ENCODE measurements around the gene PAX5. TPM values are rescaled to one million over a fixed set of nuclear protein-coding genes. Genes with fewer than 3 reads are reported as not detected.
"Not testable (repeated sequence)": the region's sequence is repeated elsewhere in the genome, so short reads cannot be mapped to it uniquely, and the experiment has no call there.

The PAX5 gene
- total and polyA plus RNA-seq, 4 experiments from 2014 or later, result 0.32 TPM; not detected in 3

DNA sequence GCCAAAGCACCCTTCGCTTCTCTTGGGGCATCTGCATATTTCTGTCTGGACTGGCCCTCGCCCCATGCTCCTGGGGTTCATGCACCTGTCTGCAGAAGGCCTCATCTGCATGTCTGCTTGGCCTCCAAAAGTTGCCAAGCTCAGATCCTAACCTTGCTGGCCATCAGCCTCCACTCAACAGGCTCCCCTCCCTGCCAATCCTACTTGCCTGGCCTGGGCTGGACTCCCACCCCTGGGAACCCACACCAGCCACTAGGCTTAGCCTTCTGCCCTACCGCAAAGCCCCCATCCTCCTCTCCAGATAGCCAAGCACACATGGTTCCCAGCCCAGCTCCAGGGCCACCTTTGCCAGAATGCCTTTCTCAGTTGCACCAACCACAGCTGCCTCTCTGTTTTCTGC is 159.8 kb downstream of the PAX5 start:
- H3K27me3 Mint-ChIP-seq, result peaks cover 0 to 9% of the 10 kb centered on the region in 2 donors
- ChIA-PET CTCF (ENCODE audit: partially characterized antibody) (interaction anchor here (1.1 to 3.5 kb wide), 12 partner anchors 9 to 533 kb away, joined by 3 to 39 read pairs (median 9); no protein-coding TSS in a partner anchor), POLR2A (ENCODE audit: partially characterized antibody) (no interaction called here)
- no peaks in the 10 kb centered on the region for H3K36me3 Mint-ChIP-seq
- no peaks in the 10 kb centered on the region for H3K4me1 ChIP-seq (ENCODE audit: insufficient read depth, low read length)
- intact Hi-C loops (cut with micrococcal nuclease), result no loop called here
- no peak for DNase-seq
- no peak overlapping the region for H3K4me3 Mint-ChIP-seq
- no peaks in the 10 kb centered on the region for H3K9me3 ChIP-seq (ENCODE audit: control insufficient read depth in 1 of 2, low read length in 2 of 2)
- peaks cover 0 to 2% (median 0%) of the 10 kb centered on the region in 4 donors for H3K4me1 Mint-ChIP-seq
- H3K27ac Mint-ChIP-seq, result no peak overlapping the region
- H3K36me3 ChIP-seq (ENCODE audit: insufficient read depth, low read length), result no peaks in the 10 kb centered on the region
- H3K4me3 ChIP-seq (ENCODE audit: low read length in 2 of 2), result no peak overlapping the region
- H3K27me3 ChIP-seq (ENCODE audit: insufficient read depth, low read length), result no peaks in the 10 kb centered on the region
- H3K27ac ChIP-seq (ENCODE audit: low read depth, low read length), result no peak overlapping the region
- no peaks in the 10 kb centered on the region for H3K9me3 Mint-ChIP-seq

DNA sequence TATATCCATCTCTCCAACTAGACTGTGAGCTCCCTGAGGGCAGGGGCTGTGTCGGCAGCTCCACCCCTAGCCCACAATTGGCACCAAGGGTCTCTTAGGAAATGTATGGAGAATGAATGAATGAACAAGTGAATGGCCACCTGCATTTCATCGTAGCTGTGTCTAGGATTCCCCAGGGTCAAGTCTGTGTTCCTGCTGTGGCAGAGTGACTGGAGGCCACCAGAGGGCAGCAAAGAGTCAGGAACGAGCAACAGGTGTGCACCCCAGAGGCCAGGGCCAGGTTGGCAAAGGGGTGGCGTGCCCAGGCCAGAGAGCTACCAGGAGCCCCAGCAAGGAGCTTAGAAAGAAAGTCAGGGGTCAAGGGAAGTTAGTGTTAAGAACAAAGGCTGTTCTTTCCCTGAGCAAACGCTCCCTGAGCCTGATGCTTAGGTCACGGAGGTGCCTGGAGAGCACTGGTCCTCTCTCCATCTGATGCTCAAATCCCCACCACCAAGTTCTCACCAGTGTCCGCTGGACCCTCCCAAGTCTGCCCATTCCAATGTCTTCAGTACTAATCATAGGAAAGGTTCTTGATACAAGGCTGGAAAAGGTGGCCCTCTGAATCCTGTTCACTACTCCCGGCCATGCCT is 160.7 kb downstream of the PAX5 start:
- no peaks in the 10 kb centered on the region for H3K9me3 Mint-ChIP-seq
- ChIA-PET CTCF (ENCODE audit: partially characterized antibody) (interaction anchor here (0.7 to 3.5 kb wide), 29 partner anchors 10 to 634 kb away, joined by 3 to 39 read pairs (median 4); no protein-coding TSS in a partner anchor), POLR2A (ENCODE audit: partially characterized antibody) (no interaction called here)
- DNase-seq, result peak; percentile 59 to 64 (median 62)
- H3K36me3 Mint-ChIP-seq, result no peaks in the 10 kb centered on the region
- Histone ChIP-seq H3K4me1 (ENCODE audit: insufficient read depth, low read length) (no peaks in the 10 kb centered on the region), H3K27ac (ENCODE audit: low read depth, low read length) (no peak overlapping the region), H3K9me3 (ENCODE audit: control insufficient read depth in 1 of 2, low read length in 2 of 2) (no peaks in the 10 kb centered on the region), H3K36me3 (ENCODE audit: insufficient read depth, low read length) (no peaks in the 10 kb centered on the region), H3K4me3 (ENCODE audit: low read length in 2 of 2) (no peak overlapping the region), H3K27me3 (ENCODE audit: insufficient read depth, low read length) (no peaks in the 10 kb centered on the region)
- peak overlapping the region in 1 of 7 donors; percentile 48 for H3K27ac Mint-ChIP-seq
- peaks cover 0 to 9% of the 10 kb centered on the region in 2 donors for H3K27me3 Mint-ChIP-seq
- H3K4me3 Mint-ChIP-seq, result no peak overlapping the region
- intact Hi-C loops (cut with micrococcal nuclease), result loop anchor here (1.0 kb wide), 1 partner anchor 517 kb away; no protein-coding TSS in a partner anchor
- H3K4me1 Mint-ChIP-seq, result peaks cover 0 to 2% (median 0%) of the 10 kb centered on the region in 4 donors

GRCh38 chr9:36872641-36873040 is 161.4 kb downstream of the PAX5 start:
- Mint-ChIP-seq H3K27ac (no peak overlapping the region), H3K36me3 (no peaks in the 10 kb centered on the region), H3K9me3 (no peaks in the 10 kb centered on the region), H3K27me3 (peaks cover 0 to 3% of the 10 kb centered on the region in 2 donors), H3K4me1 (peaks cover 0 to 2% (median 0%) of the 10 kb centered on the region in 4 donors), H3K4me3 (no peak overlapping the region)
- Histone ChIP-seq H3K36me3 (ENCODE audit: insufficient read depth, low read length) (no peaks in the 10 kb centered on the region), H3K4me3 (ENCODE audit: low read length in 2 of 2) (no peak overlapping the region), H3K27me3 (ENCODE audit: insufficient read depth, low read length) (no peaks in the 10 kb centered on the region), H3K9me3 (ENCODE audit: control insufficient read depth in 1 of 2, low read length in 2 of 2) (no peaks in the 10 kb centered on the region), H3K4me1 (ENCODE audit: insufficient read depth, low read length) (no peaks in the 10 kb centered on the region), H3K27ac (ENCODE audit: low read depth, low read length) (no peak overlapping the region)
- intact Hi-C loops (cut with micrococcal nuclease), result loop anchor here (1.0 kb wide), 1 partner anchor 518 kb away; no protein-coding TSS in a partner anchor
- ChIA-PET CTCF (ENCODE audit: partially characterized antibody) (interaction anchor here (0.6 to 3.5 kb wide), 28 partner anchors 9 to 635 kb away, joined by 3 to 39 read pairs (median 4); no protein-coding TSS in a partner anchor), POLR2A (ENCODE audit: partially characterized antibody) (no interaction called here)
- no peak for DNase-seq

DNA sequence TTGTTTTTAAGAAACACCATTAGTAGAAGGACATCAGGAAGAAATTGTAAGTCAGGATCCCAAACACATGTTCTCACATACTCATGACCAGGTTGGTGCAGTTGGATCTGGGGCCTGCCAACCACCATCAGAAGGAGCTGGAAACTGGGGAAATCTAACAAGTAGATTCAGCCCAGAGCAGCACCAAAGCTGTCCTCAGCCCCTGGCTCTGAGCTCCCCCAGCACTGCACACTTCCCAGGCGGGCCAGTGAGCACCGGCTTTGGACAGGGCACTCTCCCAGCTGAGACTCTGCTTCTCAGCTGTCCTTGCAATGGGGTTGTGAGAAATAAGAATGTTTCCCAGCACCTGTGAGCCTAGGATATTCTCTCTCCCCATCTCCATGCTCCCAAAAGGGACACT is 162.5 kb downstream of the PAX5 start:
- H3K27me3 ChIP-seq (ENCODE audit: insufficient read depth, low read length), result no peaks in the 10 kb centered on the region
- no peak overlapping the region for H3K4me3 ChIP-seq (ENCODE audit: low read length in 2 of 2)
- Mint-ChIP-seq H3K9me3 (no peaks in the 10 kb centered on the region), H3K36me3 (no peaks in the 10 kb centered on the region), H3K4me1 (peaks cover 0 to 2% (median 0%) of the 10 kb centered on the region in 4 donors), H3K27me3 (peaks cover 1 to 3% of the 10 kb centered on the region in 2 donors), H3K27ac (no peak overlapping the region), H3K4me3 (no peak overlapping the region)
- ChIA-PET CTCF (ENCODE audit: partially characterized antibody) (interaction anchor here (2.6 to 3.5 kb wide), 4 partner anchors 11 to 19 kb away, joined by 13 to 39 read pairs (median 18); no protein-coding TSS in a partner anchor), POLR2A (ENCODE audit: partially characterized antibody) (no interaction called here)
- intact Hi-C loops (cut with micrococcal nuclease), result no loop called here
- no peaks in the 10 kb centered on the region for H3K9me3 ChIP-seq (ENCODE audit: control insufficient read depth in 1 of 2, low read length in 2 of 2)
- no peak for DNase-seq
- H3K36me3 ChIP-seq (ENCODE audit: insufficient read depth, low read length), result no peaks in the 10 kb centered on the region
- no peaks in the 10 kb centered on the region for H3K4me1 ChIP-seq (ENCODE audit: insufficient read depth, low read length)
- no peak overlapping the region for H3K27ac ChIP-seq (ENCODE audit: low read depth, low read length)

GRCh38 chr9:36870960-36871359 is 163.1 kb downstream of the PAX5 start:
- Histone ChIP-seq H3K27ac (ENCODE audit: low read depth, low read length) (no peak overlapping the region), H3K36me3 (ENCODE audit: insufficient read depth, low read length) (no peaks in the 10 kb centered on the region), H3K9me3 (ENCODE audit: control insufficient read depth in 1 of 2, low read length in 2 of 2) (no peaks in the 10 kb centered on the region), H3K4me3 (ENCODE audit: low read length in 2 of 2) (no peak overlapping the region), H3K4me1 (ENCODE audit: insufficient read depth, low read length) (no peaks in the 10 kb centered on the region), H3K27me3 (ENCODE audit: insufficient read depth, low read length) (no peaks in the 10 kb centered on the region)
- CTCF ChIA-PET (ENCODE audit: partially characterized antibody), result interaction anchor here (3.1 kb wide), 1 partner anchor 18 kb away, joined by 13 read pairs; no protein-coding TSS in a partner anchor
- Mint-ChIP-seq H3K27me3 (peaks cover 3% of the 10 kb centered on the region in 2 donors), H3K4me1 (peaks cover 0 to 2% (median 0%) of the 10 kb centered on the region in 4 donors), H3K4me3 (no peak overlapping the region), H3K9me3 (no peaks in the 10 kb centered on the region), H3K27ac (no peak overlapping the region), H3K36me3 (no peaks in the 10 kb centered on the region)
- POLR2A ChIA-PET (ENCODE audit: partially characterized antibody), result no interaction called here
- no peak for DNase-seq
- intact Hi-C loops (cut with micrococcal nuclease), result no loop called here

- POLR2A ChIA-PET (ENCODE audit: partially characterized antibody); H3K36me3 ChIP-seq (ENCODE audit: insufficient read depth, low read length); H3K36me3 Mint-ChIP-seq; H3K4me3 ChIP-seq (ENCODE audit: low read length in 2 of 2); H3K4me3 Mint-ChIP-seq; H3K27ac ChIP-seq (ENCODE audit: low read depth, low read length); H3K9me3 Mint-ChIP-seq; H3K9me3 ChIP-seq (ENCODE audit: control insufficient read depth in 1 of 2, low read length in 2 of 2); intact Hi-C loops (cut with micrococcal nuclease); CTCF ChIA-PET (ENCODE audit: partially characterized antibody); H3K4me1 Mint-ChIP-seq; H3K27me3 ChIP-seq (ENCODE audit: insufficient read depth, low read length); H3K4me1 ChIP-seq (ENCODE audit: insufficient read depth, low read length); H3K27ac Mint-ChIP-seq; DNase-seq; H3K27me3 Mint-ChIP-seq: not testable (repeated sequence)
Observed at GRCh38 chr9:36869605-36870004, 164.5 kb downstream of the PAX5 start.

- Histone ChIP-seq H3K9me3 (ENCODE audit: control insufficient read depth in 1 of 2, low read length in 2 of 2) (no peaks in the 10 kb centered on the region), H3K27me3 (ENCODE audit: insufficient read depth, low read length) (no peaks in the 10 kb centered on the region), H3K27ac (ENCODE audit: low read depth, low read length) (no peak overlapping the region), H3K4me3 (ENCODE audit: low read length in 2 of 2) (no peak overlapping the region), H3K36me3 (ENCODE audit: insufficient read depth, low read length) (no peaks in the 10 kb centered on the region), H3K4me1 (ENCODE audit: insufficient read depth, low read length) (no peaks in the 10 kb centered on the region)
- ChIA-PET POLR2A (ENCODE audit: partially characterized antibody) (no interaction called here), CTCF (ENCODE audit: partially characterized antibody) (no interaction called here)
- peaks cover 3 to 8% of the 10 kb centered on the region in 2 donors for H3K27me3 Mint-ChIP-seq
- no peak for DNase-seq
- H3K4me1 Mint-ChIP-seq, result peaks cover 0 to 2% (median 0%) of the 10 kb centered on the region in 4 donors
- H3K4me3 Mint-ChIP-seq, result no peak overlapping the region
- H3K9me3 Mint-ChIP-seq, result no peaks in the 10 kb centered on the region
- no peaks in the 10 kb centered on the region for H3K36me3 Mint-ChIP-seq
- H3K27ac Mint-ChIP-seq, result no peak overlapping the region
- intact Hi-C loops (cut with micrococcal nuclease), result no loop called here
Observed at GRCh38 chr9:36868586-36869282, 165.3 kb downstream of the PAX5 start.
